Hematopoietic multipotent progenitor cell (in vitro differentiated cells): ENCODE measurements around the gene REEP1. TPM values are rescaled to one million over a fixed set of nuclear protein-coding genes. Genes with fewer than 3 reads are reported as not detected.
"Not testable (repeated sequence)": the region's sequence is repeated elsewhere in the genome, so short reads cannot be mapped to it uniquely, and the experiment has no call there.

Source experiments
- DNase-seq, 3 donors: peaks; one replicate each; pipeline ENCODE4 v3.0.0-alpha.2; 2011 to 2015; ENCODE audit warnings: low read depth in 2 of 3, low spot score in 2 of 3
- total RNA-seq: library from RNA; depleted of rRNA; stranded (reverse); fragments of >200 nt; gene quantifications from one replicate; pipeline ENCODE4 v1.2.3, GENCODE V29; 2012

REEP1 gene
- total RNA-seq, 1 donor: under 0.01 TPM

- peak in 2 of 3 donors; percentile 79 to 89 for DNase-seq
These were observed 87.6 kb downstream of the REEP1 start for GRCh38 chr2:86249579-86250391.

- DNase-seq: no peak
These were observed 88.2 kb downstream of the REEP1 start for GRCh38 chr2:86249176-86249575.

- DNase-seq: not testable (repeated sequence)
These were observed 92.2 kb downstream of the REEP1 start for GRCh38 chr2:86245222-86245621.

- DNase-seq: not testable (repeated sequence)
These were observed 92.6 kb downstream of the REEP1 start for GRCh38 chr2:86244781-86245180.

GRCh38 chr2:86243950-86244733, 93.3 kb downstream of the REEP1 start:
- DNase-seq: peak in 1 of 3 donors; percentile 62

GRCh38 chr2:86243272-86243671, 94.2 kb downstream of the REEP1 start:
- DNase-seq: no peak

GRCh38 chr2:86241611-86242010, 95.8 kb downstream of the REEP1 start:
- DNase-seq: no peak

GRCh38 chr2:86240251-86240650, 97.2 kb downstream of the REEP1 start:
- no peak for DNase-seq

GRCh38 chr2:86239745-86240144, 97.7 kb downstream of the REEP1 start:
- no peak for DNase-seq

- DNase-seq: peak in 1 of 3 donors; percentile 34
These were observed 98.1 kb downstream of the REEP1 start for GRCh38 chr2:86239326-86239725.

- DNase-seq: peak in 2 of 3 donors; percentile 54 to 56
These were observed 99.1 kb downstream of the REEP1 start for GRCh38 chr2:86238354-86238753.

GRCh38 chr2:86237172-86237571, 100.3 kb downstream of the REEP1 start:
- DNase-seq: no peak

- DNase-seq: no peak
These were observed 102.0 kb downstream of the REEP1 start for GRCh38 chr2:86235196-86235980.

GRCh38 chr2:86234563-86235131, 102.8 kb downstream of the REEP1 start:
- DNase-seq: no peak

- DNase-seq: no peak
These were observed 104.0 kb downstream of the REEP1 start for GRCh38 chr2:86233436-86233835.

- no peak for DNase-seq
These were observed 104.5 kb downstream of the REEP1 start for GRCh38 chr2:86232910-86233309.

GRCh38 chr2:86232373-86232784, 105.0 kb downstream of the REEP1 start:
- DNase-seq: no peak

GRCh38 chr2:86231680-86232372, 105.6 kb downstream of the REEP1 start:
- no peak for DNase-seq

- no peak for DNase-seq
These were observed 106.5 kb downstream of the REEP1 start for GRCh38 chr2:86230961-86231360.

- DNase-seq: peak in 1 of 3 donors; percentile 60
These were observed 108.2 kb downstream of the REEP1 start for GRCh38 chr2:86229221-86229620.
